HG03432 (cell line): ENCODE results near the gene NUDT9.
"Not testable (repeated sequence)": the region's sequence is repeated elsewhere in the genome, so short reads cannot be mapped to it uniquely, and the experiment has no call there.

Experiments
- ATAC-seq: cut with Tn5 transposase; IDR thresholded peaks from one replicate; pipeline ENCODE4 v1.9.1; 2021; ENCODE audit warnings: mild to moderate bottlenecking, moderate library complexity; ENCODE audit not compliant: unreplicated experiment

NUDT9 gene

GRCh38 chr4:87458913-87459312, 36.5 kb downstream of the NUDT9 start:
- ATAC-seq, result no peak

GRCh38 chr4:87461281-87461700, 38.9 kb downstream of the NUDT9 start:
- no peak for ATAC-seq

- no peak for ATAC-seq
These were observed 39.7 kb downstream of the NUDT9 start for GRCh38 chr4:87462102-87462501.

- ATAC-seq, result peak; percentile 69
These were observed 43.5 kb downstream of the NUDT9 start for GRCh38 chr4:87465739-87466366.

- ATAC-seq, result no peak
These were observed 47.0 kb downstream of the NUDT9 start for GRCh38 chr4:87469390-87469789.

- ATAC-seq, result no peak
These were observed 54.6 kb downstream of the NUDT9 start for GRCh38 chr4:87476934-87477333.

GRCh38 chr4:87478732-87479250, 56.4 kb downstream of the NUDT9 start:
- ATAC-seq, result no peak

- ATAC-seq, result no peak
These were observed 59.0 kb downstream of the NUDT9 start for GRCh38 chr4:87481377-87481776.

- ATAC-seq, result not testable (repeated sequence)
These were observed 60.9 kb downstream of the NUDT9 start for GRCh38 chr4:87483247-87483646.

- not testable (repeated sequence) for ATAC-seq
These were observed 66.3 kb downstream of the NUDT9 start for GRCh38 chr4:87488666-87489065.

GRCh38 chr4:87489678-87490077, 67.3 kb downstream of the NUDT9 start:
- no peak for ATAC-seq

- ATAC-seq, result no peak
These were observed 68.4 kb downstream of the NUDT9 start for GRCh38 chr4:87490664-87491369.

GRCh38 chr4:87491436-87491835, 69.1 kb downstream of the NUDT9 start:
- ATAC-seq, result no peak

- ATAC-seq, result not testable (repeated sequence)
These were observed 69.5 kb downstream of the NUDT9 start for GRCh38 chr4:87491851-87492250.

GRCh38 chr4:87493115-87493514, 70.7 kb downstream of the NUDT9 start:
- ATAC-seq, result no peak

- no peak for ATAC-seq
These were observed 74.8 kb downstream of the NUDT9 start for GRCh38 chr4:87497159-87497558.

GRCh38 chr4:87497578-87497977, 75.2 kb downstream of the NUDT9 start:
- ATAC-seq, result no peak

- peak; percentile 76 for ATAC-seq
These were observed 76.1 kb downstream of the NUDT9 start for GRCh38 chr4:87498446-87498900.

- peak; percentile 86 for ATAC-seq
These were observed 77.2 kb downstream of the NUDT9 start for GRCh38 chr4:87499403-87500091.

GRCh38 chr4:87500092-87500462, 77.7 kb downstream of the NUDT9 start:
- peak; percentile 60 for ATAC-seq

GRCh38 chr4:87502580-87503238, 80.3 kb downstream of the NUDT9 start:
- no peak for ATAC-seq
